Right renal cortex interstitium (tissue), 3 donors: ENCODE data around the gene MYO9A. TPM values are rescaled to one million over a fixed set of nuclear protein-coding genes. Genes with fewer than 3 reads are reported as not detected.

Source experiments
- DNase-seq, 3 donors: peaks; one replicate each; pipeline ENCODE4 v3.0.0-alpha.2; 2013; ENCODE audit warnings: low read depth in 3 of 3, low spot score in 2 of 3
- polyA plus RNA-seq, 3 donors: library from polyadenylated mRNA; unstranded; fragments of 120-200 nt; gene quantifications; one replicate each; pipeline ENCODE4 v1.2.1, GENCODE V29; 2013; ENCODE audit not compliant: insufficient read length in 3 of 3

Gene MYO9A
- polyA plus RNA-seq, 3 donors = 33.3 to 37.7 (median 36.2) TPM

DNA sequence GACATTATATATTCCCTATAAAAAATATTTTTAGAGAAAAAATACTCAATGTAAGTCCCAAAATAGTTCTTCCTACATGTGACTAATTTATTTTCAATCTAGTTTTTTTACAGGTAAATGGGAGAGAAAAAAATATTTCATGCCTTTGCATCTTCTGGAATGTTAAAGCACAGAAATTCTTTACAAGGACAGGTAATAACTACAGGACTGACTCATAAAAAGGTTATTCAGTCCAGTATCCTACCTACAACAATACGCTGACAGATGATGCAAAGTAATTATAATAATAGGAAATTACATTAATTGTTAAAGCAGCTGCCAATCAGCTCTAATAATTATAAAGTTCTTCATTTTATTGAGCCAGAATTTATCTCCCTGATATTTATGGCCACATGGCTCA is 147.5 kb downstream of the MYO9A start:
- no peak for DNase-seq

DNA sequence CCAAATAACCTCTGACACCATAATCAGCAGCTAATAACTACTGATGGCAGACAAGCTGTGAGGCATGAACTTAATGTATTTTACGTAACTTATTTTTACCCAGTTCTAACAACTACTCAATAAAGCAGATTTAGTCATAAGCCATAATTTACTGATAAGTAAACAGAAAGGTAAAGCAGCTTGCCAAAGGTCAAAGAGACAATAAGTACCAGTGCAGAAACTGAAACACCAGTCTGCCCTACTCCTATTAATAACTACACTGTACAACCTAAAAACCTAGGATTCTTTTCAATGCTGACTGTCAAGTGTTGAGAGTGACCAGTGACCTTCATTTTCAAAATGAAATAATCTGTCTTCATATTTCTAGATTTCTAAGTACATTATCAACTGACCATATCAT is 155.4 kb downstream of the MYO9A start:
- no peak for DNase-seq

DNA sequence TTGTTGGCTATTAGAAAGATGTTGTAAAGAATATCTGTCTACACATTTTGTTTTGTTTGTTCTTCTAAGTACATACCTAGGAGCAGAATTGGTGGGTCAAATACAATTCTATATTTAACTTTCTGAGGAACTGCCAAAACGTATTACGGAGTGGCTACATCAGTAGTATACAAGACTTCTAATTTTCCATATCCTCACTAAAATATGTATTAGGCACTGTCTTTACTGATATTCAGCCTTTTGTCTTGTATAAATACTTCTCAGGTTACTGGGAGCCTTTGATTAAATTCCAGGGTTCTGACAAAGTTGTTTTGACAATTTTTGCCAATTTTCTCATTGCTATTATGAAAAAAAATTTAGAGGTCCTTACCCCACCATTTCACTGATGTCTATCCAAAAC is 160.9 kb downstream of the MYO9A start:
- DNase-seq = no peak

DNA sequence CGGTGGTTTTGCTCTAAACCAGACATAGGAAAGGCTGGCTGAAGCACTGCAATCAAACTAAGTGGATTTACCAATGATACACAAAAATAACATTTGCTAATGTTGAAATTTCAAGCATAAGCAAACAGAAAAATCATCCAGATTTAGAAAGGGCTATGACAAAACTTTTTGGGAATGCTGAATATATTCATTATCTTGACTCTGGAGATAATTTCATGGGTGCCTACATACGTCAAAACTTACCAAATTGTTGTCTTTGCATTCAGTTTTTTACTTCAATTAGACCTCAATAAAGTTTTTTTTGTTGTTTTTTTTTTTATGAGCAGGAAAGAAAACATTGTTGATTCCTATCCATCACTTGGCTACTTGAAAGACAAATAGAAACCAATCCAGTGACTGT is 166.8 kb downstream of the MYO9A start:
- no peak for DNase-seq

DNA sequence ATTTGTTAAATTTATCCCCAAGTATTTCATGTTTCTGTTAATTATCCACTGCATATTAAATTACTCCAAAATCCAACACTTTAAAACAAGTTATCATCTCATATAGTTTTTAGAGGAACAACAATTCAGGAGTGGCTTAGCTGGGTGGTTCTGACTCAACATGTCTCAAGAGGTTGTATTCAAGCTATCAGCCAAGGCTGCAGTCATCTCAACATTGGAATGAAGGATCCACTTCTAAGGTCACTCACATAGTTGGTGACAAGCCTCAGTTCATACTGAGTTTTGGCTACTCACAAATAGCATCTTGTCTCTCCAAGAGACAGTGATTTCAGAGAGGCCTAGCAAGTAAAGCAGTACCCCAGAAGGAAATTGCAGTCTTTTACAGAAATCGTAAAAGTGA is 172.9 kb downstream of the MYO9A start:
- DNase-seq = peak in 1 of 3 donors; percentile 10

DNA sequence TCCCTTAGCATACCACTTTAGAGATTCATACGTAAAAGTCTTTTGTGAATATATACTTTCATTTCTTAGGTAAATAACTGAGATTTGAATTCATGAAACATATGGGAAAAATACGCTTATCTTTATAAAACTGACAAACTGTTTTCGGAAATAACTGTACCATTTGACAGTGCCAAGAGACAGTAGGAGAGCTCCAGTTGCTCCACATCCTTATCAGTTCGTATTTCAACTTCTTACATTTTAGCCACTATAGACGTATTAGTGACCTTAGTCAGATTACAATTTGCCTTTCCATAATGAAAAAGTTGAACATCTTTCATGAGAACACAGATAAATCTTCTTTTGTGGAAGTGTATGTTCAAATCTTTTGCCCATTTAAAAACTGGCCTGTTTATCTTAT is 174.1 kb downstream of the MYO9A start:
- no peak for DNase-seq

DNA sequence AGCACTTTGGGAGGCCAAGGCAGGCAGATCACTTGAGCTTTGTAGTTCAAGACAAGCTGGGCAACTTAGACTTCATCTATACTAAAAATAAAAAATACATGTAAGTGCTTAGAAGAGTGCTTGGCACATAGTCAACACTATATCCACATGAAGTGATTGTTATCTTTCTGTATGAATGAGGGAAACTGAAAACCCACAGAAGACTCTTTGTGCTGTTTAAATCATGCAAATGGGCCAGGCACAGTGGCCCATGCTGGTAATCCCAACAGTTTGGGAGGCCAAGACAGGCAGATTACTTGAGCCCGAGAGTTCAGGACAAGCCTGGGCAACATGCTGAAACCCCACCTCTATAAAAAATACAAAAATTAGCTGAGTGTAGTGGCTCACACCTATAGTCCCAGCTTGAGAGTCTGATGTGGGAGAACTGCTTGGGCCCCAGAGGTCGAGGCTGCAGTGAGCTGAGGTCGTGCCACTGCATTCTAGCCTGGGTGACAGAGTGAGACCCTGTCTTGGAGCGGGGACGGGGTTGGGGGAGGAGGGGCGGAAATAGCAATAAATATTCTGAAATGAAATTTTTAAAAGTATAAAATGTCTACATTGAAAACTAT is 177.9 kb downstream of the MYO9A start:
- no peak for DNase-seq

DNA sequence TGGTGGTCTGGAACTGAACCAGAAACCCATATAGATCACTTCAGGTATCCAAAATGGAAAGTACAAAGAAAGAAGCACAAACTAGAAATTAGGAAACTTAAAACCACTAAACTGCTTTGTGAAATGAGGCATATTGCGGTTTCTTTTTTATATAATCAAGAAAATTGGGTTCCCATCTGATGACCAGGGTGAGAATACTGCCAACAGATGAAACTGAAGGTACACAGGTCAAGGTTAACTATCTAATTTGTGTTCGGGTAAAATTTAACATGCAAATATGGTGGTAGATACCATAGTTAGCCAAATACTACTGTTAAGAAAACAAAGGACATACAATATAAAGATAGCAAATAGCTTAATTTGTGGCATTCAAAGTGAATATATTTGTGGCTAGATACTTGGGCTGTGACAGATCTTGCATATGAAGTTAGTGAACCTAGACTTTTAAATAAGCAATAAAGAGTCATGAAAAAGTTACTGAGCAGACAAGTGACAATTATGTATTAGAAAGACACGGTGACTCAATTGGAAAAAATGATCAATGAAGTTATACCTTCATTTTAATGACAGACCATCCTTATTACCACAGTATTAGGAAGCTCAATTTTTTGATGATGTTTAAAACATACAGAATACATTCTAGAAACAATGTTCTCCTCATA is 180.2 kb downstream of the MYO9A start:
- no peak for DNase-seq

DNA sequence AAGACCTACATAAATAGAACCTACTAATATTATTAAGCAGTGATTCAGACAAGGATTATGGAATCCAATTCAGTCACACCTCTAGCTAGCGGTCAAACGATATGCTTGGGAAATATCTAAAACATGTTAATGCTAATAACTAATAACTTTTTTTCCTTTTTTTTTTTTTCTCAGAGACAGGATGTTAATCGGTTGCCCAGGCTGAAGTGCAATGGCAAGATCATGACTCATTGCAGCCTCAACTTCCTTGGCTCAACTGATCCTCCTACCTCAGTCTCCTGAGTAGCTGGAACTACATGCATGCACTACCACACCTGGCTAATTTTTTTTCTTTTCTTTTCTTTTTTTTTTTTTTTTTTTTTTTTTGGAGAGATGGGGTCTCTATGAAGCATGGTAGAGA is 183.5 kb downstream of the MYO9A start:
- no peak for DNase-seq

DNA sequence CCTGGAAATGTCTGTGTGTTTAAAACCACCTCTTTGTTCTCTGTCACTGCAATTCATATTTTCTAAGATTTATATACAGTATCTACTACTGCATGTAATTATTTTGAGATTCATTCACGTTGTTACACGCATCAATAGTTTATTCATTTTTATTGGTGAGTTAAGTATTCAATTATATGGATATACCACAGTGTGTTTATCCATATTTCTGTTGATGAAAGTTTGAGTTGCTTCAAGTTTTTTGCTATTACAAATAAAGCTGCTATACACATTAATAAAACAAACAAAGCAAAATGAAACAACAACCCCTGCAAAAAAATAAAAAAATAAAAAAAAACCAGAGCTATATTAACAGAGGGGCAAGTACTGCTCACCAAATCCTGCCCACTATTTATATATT is 185.3 kb downstream of the MYO9A start:
- DNase-seq = no peak

DNA sequence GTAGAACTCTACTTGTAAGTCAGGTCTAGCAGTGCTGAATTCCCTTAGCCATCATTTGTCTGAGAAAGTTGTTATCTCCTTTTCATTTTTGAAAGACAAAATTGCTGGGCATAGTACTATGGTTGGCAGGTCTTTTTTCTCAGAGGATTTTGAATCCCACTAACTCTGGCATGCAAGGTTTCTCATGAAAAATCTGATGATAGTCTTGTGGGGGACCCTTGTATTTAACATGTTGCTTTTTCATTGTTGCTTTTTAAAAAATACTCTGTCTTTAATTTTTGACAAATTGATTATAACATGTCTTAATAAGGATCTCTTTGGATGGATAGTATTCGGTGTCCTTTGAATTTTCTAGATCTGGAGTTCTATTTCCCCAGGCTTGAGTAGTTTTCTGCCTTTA is 186.7 kb downstream of the MYO9A start:
- DNase-seq = no peak

DNA sequence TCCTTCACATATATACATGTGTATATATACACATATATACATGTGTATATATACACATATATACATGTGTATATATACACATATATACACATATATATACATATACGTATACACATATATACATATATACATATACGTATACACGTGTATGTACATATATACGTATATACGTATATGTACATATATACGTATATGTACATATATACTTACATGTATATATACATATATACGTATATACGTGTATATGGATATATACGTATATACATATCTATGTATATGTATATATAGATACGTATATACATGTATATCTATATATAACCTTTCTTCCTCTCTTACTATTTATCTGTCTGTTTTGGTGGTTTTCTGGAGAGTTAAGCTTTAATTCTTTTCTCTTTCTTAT is 192.8 kb downstream of the MYO9A start:
- no peak for DNase-seq

DNA sequence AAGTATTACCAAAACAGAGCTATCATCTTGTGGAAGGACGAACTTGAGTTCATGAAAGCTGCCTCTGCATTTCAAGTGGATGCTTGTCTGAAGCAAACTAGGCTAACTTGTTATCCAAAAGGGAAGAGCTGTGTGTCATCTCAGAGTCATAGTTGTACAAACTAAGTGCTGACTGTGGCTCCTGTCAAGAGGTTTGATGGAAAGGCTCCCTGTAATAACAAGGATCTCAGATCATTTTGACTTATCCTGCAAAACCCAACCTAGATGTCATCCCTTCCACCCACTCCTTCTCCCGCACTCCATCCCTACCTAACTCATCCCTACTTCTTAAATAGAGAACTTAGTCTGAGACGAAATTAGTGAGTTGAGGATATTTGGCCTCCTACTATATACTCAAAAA is 196.8 kb downstream of the MYO9A start:
- no peak for DNase-seq

DNA sequence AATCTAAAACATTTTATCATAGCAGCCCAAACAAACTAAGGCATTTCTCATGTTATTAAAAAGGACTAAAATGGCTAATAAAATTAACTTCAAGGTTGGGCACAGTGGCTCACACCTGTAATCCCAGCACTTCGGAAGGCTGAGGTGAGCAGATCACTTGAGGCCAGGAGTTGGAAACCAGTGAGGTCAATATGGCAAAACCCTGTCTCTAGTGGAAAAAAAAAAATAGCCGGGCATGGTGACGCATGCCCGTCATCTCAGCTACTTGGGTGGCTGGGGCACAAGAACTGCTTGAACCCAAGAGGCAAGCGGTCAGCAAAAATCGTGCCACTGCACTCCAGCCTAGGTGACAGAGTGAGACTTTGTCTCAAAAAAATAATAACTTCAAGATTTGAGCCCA is 197.4 kb downstream of the MYO9A start:
- DNase-seq = no peak

DNA sequence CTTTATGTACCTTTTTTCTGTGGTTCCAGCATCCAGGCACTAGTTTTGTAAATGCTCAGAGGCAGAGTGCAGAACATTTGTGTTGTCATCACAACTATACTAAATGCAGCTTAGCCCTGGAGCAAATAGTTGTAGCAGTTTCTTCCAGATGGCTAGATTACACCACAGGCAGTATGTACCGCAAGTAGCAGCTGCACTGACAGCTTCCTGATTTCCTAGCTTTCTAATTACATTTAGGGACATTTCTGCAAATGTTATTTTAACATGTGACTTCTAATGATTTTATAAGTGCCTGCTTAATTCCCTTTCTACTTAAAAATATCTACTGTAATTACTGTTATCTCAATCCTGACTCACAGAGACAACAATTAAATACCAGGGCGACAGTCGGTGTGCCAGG is 201.1 kb downstream of the MYO9A start:
- no peak for DNase-seq

DNA sequence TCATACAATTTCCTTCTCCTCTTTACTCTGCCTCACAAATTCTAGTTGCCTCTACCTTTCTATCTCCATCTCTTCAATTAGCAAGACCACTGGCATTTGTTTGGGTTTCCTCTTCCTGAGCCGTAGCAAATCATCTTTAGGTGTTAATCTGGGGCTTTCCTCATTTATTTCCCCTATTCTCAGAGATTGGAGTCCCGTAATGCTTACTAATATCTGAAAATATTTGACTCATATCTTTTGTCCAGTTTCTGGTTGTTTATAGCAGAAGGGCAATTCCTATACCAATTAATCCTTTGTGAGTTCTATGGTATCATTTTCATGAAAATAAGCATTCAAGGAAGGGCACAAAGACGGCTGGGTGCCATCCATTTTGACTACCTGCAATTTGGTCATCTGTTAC is 203.9 kb downstream of the MYO9A start:
- no peak for DNase-seq

DNA sequence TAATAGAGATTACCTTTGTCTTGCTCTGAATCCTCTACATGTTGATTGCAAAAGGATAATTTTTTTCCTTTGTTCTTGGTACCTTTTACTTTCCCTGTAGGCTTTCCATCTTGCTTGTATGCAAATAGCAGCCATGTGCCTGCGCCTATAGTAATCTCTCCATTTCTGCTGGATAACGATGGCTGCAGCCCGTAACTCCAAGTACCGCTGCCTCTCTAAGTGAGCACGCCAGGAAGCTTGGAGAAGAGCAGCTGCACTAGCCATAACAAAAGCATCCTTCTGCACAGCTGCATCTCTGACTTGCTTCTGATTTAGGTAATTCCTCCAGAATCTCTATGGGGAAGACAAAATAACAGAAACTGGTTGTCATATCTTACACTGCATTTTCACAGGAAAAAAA is 218.3 kb downstream of the MYO9A start:
- no peak for DNase-seq

DNA sequence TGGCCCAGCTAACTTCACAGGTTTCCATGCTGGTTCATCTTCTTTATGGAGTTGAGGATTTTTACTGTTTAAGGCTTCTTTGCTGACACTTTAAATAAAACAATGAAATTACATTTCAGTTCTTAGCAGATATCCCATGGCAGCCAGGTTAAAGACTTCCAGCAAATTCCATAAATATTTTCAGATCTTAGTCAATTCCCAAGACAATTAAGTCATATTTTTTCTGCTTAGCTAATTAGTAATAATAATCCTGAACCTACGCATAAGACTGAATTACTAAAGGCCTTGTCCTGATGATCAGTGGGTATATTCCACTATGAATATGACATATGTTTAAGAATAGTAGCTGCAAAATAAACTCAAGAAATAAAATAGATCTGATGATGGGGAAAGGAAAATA is 224.3 kb downstream of the MYO9A start:
- no peak for DNase-seq

DNA sequence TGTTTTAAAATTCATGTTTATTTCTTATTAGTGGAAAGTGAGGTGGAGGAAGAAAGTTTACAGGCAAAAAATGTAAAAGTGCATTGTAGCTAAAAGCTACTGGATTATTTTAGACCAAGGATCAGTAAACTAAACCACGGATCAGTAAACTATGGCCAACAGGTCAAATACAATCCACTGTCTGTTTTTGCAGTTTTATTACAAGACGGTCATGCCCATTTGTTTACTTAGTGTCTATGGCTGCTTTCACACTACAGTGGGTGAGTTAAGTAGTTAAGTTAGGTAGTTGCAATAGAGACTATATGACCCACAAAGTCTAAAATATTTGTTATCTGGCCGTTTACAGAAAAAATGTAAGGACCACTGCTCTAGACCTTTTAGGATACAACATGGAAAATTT is 225.6 kb downstream of the MYO9A start:
- no peak for DNase-seq

DNA sequence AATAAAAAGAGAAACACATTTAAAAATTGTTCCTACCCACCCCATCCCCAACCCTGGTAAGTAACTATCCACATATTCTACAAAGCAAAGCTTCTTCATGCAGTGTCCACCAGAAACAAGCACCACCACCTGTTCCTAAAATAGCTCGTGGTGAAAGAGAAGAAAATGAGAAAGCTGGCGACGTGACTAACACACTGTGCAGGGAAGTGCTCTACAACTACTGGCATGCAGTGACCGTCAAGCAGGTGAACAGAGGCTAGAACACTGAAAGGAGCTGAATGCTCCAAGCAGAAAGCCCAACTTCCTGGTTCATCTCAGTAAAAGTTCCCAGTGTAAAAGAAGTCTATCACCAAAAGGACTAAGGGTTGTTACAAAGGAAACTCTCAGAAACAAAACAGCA is 226.9 kb downstream of the MYO9A start:
- DNase-seq = no peak

DNA sequence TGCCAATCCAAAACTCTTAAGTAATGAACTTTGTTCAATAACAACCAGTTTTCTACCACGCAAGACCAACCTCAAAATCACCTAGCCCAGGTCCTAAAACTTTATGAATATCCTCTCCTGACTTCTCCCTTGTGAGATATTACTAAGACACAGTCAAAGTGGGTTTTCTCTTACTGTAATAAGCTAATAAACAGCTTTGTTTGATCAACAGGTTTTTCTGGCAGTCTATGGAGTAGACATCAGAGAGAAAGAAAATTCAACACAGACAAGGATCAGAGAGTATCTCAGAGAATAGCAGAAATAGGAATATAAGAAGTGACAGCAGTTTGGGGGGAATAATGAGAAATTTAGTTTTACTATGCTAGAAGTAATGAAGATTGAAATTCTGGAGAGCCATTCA is 228.0 kb downstream of the MYO9A start:
- DNase-seq = no peak

DNA sequence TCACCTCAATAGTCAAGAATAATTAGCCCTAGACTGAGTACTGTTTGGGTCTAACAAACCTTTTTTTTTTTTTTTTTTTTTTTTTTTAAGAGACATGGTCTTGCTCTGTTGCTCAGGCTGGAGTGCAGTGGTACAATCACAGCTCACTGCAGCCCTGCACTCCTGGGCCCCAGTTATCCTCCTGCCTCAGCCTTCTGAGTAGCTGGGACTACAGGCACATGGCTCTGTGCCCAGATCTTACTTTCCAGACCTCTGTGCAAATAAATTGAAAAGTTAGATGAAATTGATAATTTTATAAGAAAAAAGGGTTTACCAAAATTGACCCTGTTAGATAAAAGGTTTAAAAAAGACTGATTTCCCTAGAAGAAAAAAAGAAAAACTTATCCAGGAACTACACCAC is 228.6 kb downstream of the MYO9A start:
- no peak for DNase-seq

DNA sequence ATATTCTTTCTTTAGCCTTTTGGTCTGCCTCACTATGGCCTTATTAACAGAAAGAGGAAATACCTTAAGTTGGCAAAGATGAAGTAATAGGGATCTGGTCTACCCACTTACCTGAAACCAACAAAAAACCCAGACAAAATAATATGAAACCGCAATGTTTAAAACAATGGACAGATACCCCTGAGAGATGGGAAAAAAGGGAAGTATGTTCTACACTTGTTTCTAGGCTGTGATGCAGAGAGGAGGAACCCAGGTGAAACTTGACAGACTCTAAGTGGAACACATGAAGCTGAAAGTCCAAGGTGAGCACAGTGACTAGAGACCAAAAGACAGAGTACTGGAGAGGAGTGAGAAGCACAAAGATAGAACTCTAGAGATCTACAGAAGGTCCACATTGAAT is 229.2 kb downstream of the MYO9A start:
- DNase-seq = no peak
